ENCODE data around the gene TTLL3.

The TTLL3 gene

GRCh38 chr3:9762871-9763270 lies 47.2 kb upstream of the TTLL3 start:
- no peak overlapping the region for H3K4me2 ChIP-seq (ENCODE audit: low read depth, low read length, poor library complexity, severe bottlenecking)
- H3K36me3 ChIP-seq (ENCODE audit: low read length): no peaks in the 10 kb centered on the region
- H3K9me2 ChIP-seq (replicated peaks; ENCODE audit: insufficient read depth, low read length): no peaks in the 10 kb centered on the region
- H3K9ac ChIP-seq (ENCODE audit: low read length): no peak overlapping the region
- no peak overlapping the region for H3K27ac ChIP-seq (ENCODE audit: low read depth, low read length)
- 0 out of 2 replicates have a peak, but pooled peaks cover 4% of the 10 kb centered on the region for H3F3A ChIP-seq (ENCODE audit: insufficient read depth)
- no peaks in the 10 kb centered on the region for H3K27me3 ChIP-seq (ENCODE audit: low read length)
- H3K4me3 ChIP-seq (ENCODE audit: insufficient read depth, low read length, poor library complexity, severe bottlenecking): no peak overlapping the region
- no peaks in the 10 kb centered on the region for H3K9me3 ChIP-seq (ENCODE audit: insufficient read depth, low read length)
- no peak overlapping the region for H2AFZ ChIP-seq (ENCODE audit: low read depth, low read length, severe bottlenecking)
- TF ChIP-seq EZH2phosphoT487 (conservative IDR thresholded peaks at IDR 0.05; ENCODE audit: low read length) (no peak), CTCF (IDR thresholded peaks at IDR 0.05; ENCODE audit: insufficient read depth, low read length, poor library complexity, severe bottlenecking) (no peak)
- H3K79me2 ChIP-seq (ENCODE audit: insufficient read depth, low read length): no peaks in the 10 kb centered on the region
- H4K20me1 ChIP-seq (ENCODE audit: low read depth, low read length): no peaks in the 10 kb centered on the region

- no peak overlapping the region for H2AFZ ChIP-seq (ENCODE audit: low read depth, low read length, severe bottlenecking)
- H3K9me3 ChIP-seq (ENCODE audit: insufficient read depth, low read length): no peaks in the 10 kb centered on the region
- H3K4me3 ChIP-seq (ENCODE audit: insufficient read depth, low read length, poor library complexity, severe bottlenecking): no peak overlapping the region
- H3K4me2 ChIP-seq (ENCODE audit: low read depth, low read length, poor library complexity, severe bottlenecking): no peak overlapping the region
- H3K79me2 ChIP-seq (ENCODE audit: insufficient read depth, low read length): no peaks in the 10 kb centered on the region
- no peak overlapping the region for H3K9ac ChIP-seq (ENCODE audit: low read length)
- H3K36me3 ChIP-seq (ENCODE audit: low read length): no peaks in the 10 kb centered on the region
- H3K27me3 ChIP-seq (ENCODE audit: low read length): no peaks in the 10 kb centered on the region
- no peaks in the 10 kb centered on the region for H3K9me2 ChIP-seq (replicated peaks; ENCODE audit: insufficient read depth, low read length)
- H3F3A ChIP-seq (ENCODE audit: insufficient read depth): 0 out of 2 replicates have a peak, but pooled peaks cover 4% of the 10 kb centered on the region
- H4K20me1 ChIP-seq (ENCODE audit: low read depth, low read length): no peaks in the 10 kb centered on the region
- no peak overlapping the region for H3K27ac ChIP-seq (ENCODE audit: low read depth, low read length)
- TF ChIP-seq EZH2phosphoT487 (conservative IDR thresholded peaks at IDR 0.05; ENCODE audit: low read length) (no peak), CTCF (IDR thresholded peaks at IDR 0.05; ENCODE audit: insufficient read depth, low read length, poor library complexity, severe bottlenecking) (no peak)
Observed at GRCh38 chr3:9765865-9766264, 44.2 kb upstream of the TTLL3 start.

DNA sequence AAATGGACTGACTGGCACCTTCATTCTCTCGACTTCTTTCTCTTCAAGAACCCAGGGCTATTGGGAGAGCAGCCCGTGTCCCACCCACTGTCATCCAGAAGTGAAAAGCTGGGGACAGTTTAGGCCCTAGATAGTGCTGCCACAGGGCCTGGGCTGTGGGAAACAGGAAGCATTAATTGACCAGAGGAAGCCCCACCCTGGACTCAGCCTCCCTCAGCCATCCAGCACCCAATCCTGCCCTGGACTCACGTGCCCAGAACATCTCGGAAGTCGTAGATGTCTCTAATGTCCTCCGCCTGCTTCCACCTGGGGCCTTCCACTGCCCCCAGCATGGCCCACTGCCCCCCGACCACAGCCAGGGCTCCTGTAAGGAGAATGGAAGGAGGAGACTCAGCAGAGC lies 42.6 kb upstream of the TTLL3 start:
- Histone ChIP-seq H3F3A (ENCODE audit: insufficient read depth) (0 out of 2 replicates have a peak, but pooled peaks cover 4% of the 10 kb centered on the region), H3K4me3 (ENCODE audit: insufficient read depth, low read length, poor library complexity, severe bottlenecking) (no peak overlapping the region), H3K9ac (ENCODE audit: low read length) (no peak overlapping the region), H2AFZ (ENCODE audit: low read depth, low read length, severe bottlenecking) (no peak overlapping the region), H3K27me3 (ENCODE audit: low read length) (no peaks in the 10 kb centered on the region), H3K9me2 (replicated peaks; ENCODE audit: insufficient read depth, low read length) (no peaks in the 10 kb centered on the region), H4K20me1 (ENCODE audit: low read depth, low read length) (no peaks in the 10 kb centered on the region), H3K9me3 (ENCODE audit: insufficient read depth, low read length) (no peaks in the 10 kb centered on the region), H3K4me2 (ENCODE audit: low read depth, low read length, poor library complexity, severe bottlenecking) (no peak overlapping the region), H3K36me3 (ENCODE audit: low read length) (no peaks in the 10 kb centered on the region), H3K79me2 (ENCODE audit: insufficient read depth, low read length) (no peaks in the 10 kb centered on the region), H3K27ac (ENCODE audit: low read depth, low read length) (no peak overlapping the region)
- TF ChIP-seq CTCF (IDR thresholded peaks at IDR 0.05; ENCODE audit: insufficient read depth, low read length, poor library complexity, severe bottlenecking): no peak
- TF ChIP-seq EZH2phosphoT487 (conservative IDR thresholded peaks at IDR 0.05; ENCODE audit: low read length): no peak

Data from SU-DHL-6 (cell line).